ENCODE measurements around the gene RCOR1. TPM values are rescaled to one million over a fixed set of nuclear protein-coding genes. Genes with fewer than 3 reads are reported as not detected.

The RCOR1 gene
- total RNA-seq, 2 donors from 2014 or later = 17.1 to 17.5 TPM

DNA sequence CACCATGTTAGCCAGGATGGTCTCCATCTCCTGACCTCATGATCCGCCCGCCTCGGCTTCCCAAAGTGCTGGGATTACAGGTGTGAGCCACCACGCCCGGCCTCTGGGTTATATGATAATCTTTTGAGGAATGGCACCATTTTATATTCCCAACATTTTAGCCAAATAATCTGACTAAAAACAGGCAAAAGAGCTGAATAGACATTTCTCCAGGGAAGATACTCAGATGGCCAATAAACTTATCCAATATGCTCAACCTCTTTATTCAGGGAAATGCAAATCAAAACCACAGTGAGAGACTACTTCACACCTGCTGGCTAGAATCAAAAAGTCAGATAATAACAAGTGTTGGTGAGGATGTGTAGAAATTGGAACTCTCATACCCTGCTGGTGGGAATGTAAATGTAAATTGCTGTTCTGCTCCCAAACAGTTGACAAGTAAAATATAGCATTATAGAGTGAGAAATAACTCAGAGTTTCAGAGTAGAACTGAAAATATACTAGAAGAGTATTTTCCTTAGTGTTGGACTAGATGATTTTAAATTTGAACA, 80.0 kb downstream of the RCOR1 start:
- Mint-ChIP-seq H3K36me3 (no peaks in the 10 kb centered on the region), H3K9me3 (no peaks in the 10 kb centered on the region), H3K4me1 (ENCODE audit: low read depth in 2 of 2) (peaks cover 2 to 17% of the 10 kb centered on the region in 2 donors), H3K4me3 (no peak overlapping the region), H3K27me3 (no peaks in the 10 kb centered on the region), H3K27ac (no peak overlapping the region)
- DNase-seq (ENCODE audit: low spot score) (no peak), ATAC-seq (no peak)

DNA sequence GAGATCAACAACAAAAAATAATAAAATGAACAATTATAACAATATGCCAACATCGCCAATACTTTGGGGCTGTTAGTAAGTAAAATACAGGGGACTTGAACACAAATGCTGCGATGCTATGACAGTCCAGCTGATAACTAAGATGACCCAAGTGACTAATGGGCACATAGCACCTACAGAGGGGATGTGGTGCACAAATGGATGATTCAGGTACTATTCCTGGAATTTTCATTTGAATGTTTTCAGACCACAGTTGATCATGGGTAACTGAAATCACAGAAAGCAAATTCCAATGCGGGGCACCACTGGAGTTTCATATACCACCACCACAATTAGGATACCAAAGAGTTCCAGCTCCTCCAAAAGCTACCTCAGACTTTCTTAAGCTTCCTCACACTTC, 82.9 kb downstream of the RCOR1 start:
- ATAC-seq = no peak
- no peaks in the 10 kb centered on the region for H3K36me3 Mint-ChIP-seq
- H3K4me1 Mint-ChIP-seq (ENCODE audit: low read depth in 2 of 2) = peaks cover 0 to 10% of the 10 kb centered on the region in 2 donors
- H3K9me3 Mint-ChIP-seq = no peaks in the 10 kb centered on the region
- no peaks in the 10 kb centered on the region for H3K27me3 Mint-ChIP-seq
- no peak overlapping the region for H3K27ac Mint-ChIP-seq
- no peak overlapping the region for H3K4me3 Mint-ChIP-seq
- DNase-seq (ENCODE audit: low spot score) = no peak

DNA sequence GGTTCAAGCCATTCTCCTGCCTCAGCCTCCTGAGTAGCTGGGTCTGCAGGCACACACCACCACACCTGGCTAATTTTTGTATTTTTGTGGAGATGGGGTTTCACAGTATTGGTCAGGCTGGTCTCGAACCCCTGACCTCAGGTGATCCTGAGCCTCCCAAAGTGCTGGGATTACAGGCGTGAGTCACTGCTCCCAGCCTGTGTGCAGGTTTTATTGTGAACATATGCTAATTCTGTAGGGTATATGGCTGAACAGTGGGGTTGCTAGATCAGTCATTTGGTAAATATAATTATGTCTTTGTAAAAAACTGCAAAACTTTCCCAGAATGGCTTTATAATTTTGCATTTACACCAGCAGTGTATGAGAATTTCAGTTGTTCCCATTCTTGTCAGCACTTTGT, 85.9 kb downstream of the RCOR1 start:
- H3K4me3 Mint-ChIP-seq = no peak overlapping the region
- H3K27ac Mint-ChIP-seq = no peak overlapping the region
- H3K4me1 Mint-ChIP-seq (ENCODE audit: low read depth in 2 of 2) = peaks cover 0 to 3% of the 10 kb centered on the region in 2 donors
- H3K27me3 Mint-ChIP-seq = no peaks in the 10 kb centered on the region
- no peaks in the 10 kb centered on the region for H3K9me3 Mint-ChIP-seq
- DNase-seq (ENCODE audit: low spot score) (no peak), ATAC-seq (no peak)
- H3K36me3 Mint-ChIP-seq = no peaks in the 10 kb centered on the region

DNA sequence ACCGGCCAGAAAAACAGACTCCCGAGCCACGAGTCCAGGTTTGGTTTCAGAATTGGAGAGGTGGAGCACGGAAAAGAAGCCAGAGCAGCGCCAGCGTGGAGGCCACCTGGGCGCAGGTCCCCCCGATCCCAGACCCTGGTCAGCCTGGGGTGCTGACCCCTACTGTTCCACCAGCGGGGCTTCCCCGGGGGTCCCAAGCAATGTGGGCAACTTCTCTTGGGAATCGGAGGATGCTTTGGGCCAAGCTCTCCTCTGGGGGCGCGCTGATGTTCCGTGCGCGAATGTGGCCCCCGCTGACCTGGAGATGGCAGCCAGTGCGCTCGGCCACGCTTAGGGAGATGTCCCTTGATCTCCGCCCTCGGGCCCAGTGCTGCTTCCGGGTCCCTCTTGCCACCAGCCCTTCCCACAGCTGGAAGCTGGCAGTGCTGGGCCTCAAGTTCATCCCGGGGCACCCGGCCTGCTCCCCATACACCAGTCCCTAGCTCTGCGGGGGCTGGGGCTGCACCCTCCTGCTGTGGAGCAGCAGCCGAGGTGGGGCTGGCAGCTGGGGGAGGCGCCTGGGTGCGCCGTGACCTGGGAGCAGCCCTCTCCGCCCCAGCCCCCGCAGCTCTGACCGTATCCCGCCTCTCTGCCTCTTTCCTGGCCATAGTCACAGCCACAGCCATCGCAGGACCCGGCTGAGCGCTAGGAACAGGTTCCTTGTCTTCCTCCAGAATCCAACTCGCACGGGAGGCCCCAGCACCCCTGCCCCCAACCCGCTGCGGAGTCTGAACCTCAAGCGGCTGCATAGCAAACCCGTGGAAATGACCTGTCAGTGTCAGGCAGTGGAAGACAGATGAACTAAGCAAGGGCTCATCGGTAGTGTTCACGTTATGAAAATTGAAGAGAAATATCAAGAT, 91.2 kb downstream of the RCOR1 start:
- Mint-ChIP-seq H3K36me3 (no peaks in the 10 kb centered on the region), H3K4me1 (ENCODE audit: low read depth in 2 of 2) (peaks cover 9 to 15% of the 10 kb centered on the region in 2 donors), H3K9me3 (no peaks in the 10 kb centered on the region), H3K4me3 (no peak overlapping the region), H3K27me3 (no peaks in the 10 kb centered on the region), H3K27ac (no peak overlapping the region)
- DNase-seq (ENCODE audit: low spot score) (no peak), ATAC-seq (peak in 1 of 2 donors; percentile 17)

DNA sequence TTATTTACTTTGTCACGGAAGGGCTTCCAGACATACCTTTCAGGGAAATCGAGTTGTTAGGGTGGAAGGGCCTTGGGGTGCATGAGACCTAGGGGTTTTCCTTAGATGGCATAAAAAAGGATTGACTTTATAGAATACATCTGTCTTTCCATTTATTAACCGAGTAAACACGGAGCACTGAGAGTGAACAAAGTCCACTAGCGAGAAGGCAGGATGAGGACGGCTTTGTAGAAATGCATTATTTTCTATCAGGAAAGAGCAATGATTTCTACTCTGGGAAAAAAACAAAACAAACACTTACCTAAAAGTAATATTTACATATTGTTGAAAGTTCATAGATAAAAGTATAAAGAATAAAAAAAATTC, 91.8 kb downstream of the RCOR1 start:
- Mint-ChIP-seq H3K27ac (no peak overlapping the region), H3K4me1 (ENCODE audit: low read depth in 2 of 2) (peaks cover 13 to 15% of the 10 kb centered on the region in 2 donors), H3K9me3 (no peaks in the 10 kb centered on the region), H3K36me3 (no peaks in the 10 kb centered on the region), H3K27me3 (no peaks in the 10 kb centered on the region), H3K4me3 (no peak overlapping the region)
- DNase-seq (ENCODE audit: low spot score) (no peak), ATAC-seq (no peak)

DNA sequence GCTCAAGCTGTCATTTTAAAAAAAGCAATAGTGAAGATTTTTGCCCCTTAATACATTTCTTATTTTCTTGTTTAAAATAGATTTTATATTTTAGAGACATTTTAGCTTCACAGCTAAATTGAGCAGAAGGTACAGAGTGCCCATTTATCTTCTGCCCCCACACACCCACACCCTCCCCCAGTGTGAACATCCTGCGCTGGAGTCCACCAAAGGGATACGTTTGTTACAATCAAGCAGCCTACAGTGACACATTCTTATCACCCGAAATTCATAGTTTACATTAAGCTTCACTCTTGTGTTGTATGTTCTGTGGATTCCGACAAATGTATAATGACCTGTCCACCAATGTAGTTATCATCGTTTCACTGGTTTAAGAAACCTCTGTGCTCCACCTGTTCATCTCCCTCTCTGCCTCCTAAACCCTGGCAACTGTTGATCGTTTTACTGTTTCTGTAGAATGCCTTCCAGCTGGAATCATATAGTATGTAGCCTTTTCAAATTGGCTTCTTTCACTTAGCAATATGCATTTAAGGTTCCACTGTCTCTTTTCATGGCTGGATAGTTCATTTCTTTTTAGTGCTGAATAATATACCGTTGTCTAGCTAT, 93.8 kb downstream of the RCOR1 start:
- H3K4me1 Mint-ChIP-seq (ENCODE audit: low read depth in 2 of 2) = peaks cover 20 to 23% of the 10 kb centered on the region in 2 donors
- H3K4me3 Mint-ChIP-seq = no peak overlapping the region
- no peaks in the 10 kb centered on the region for H3K27me3 Mint-ChIP-seq
- H3K9me3 Mint-ChIP-seq = no peaks in the 10 kb centered on the region
- DNase-seq (ENCODE audit: low spot score) (no peak), ATAC-seq (no peak)
- no peak overlapping the region for H3K27ac Mint-ChIP-seq
- H3K36me3 Mint-ChIP-seq = no peaks in the 10 kb centered on the region

DNA sequence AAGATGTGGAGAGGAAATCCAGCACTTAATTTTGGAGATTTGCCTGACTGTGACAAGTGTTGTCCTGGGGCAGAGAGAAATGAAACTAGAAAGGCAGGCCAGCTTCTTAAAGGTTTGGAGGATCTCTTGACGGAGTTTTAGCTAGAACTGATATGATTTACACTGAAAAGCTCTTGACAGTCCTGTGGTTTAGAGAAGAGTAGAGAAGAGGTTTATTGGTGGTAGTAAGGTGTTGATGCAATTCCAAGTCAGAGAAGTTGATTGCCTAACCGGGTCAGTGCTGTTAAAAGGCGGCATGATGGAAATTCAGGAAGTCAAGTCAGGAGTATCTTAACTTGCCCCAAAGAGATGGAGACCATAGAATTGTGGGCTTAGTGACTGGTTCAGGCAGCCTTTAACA, 95.8 kb downstream of the RCOR1 start:
- ATAC-seq = no peak
- Mint-ChIP-seq H3K36me3 (no peaks in the 10 kb centered on the region), H3K4me3 (no peak overlapping the region), H3K4me1 (ENCODE audit: low read depth in 2 of 2) (peaks cover 23 to 24% of the 10 kb centered on the region in 2 donors), H3K27ac (no peak overlapping the region), H3K9me3 (no peaks in the 10 kb centered on the region), H3K27me3 (no peaks in the 10 kb centered on the region)
- DNase-seq (ENCODE audit: low spot score) = no peak

DNA sequence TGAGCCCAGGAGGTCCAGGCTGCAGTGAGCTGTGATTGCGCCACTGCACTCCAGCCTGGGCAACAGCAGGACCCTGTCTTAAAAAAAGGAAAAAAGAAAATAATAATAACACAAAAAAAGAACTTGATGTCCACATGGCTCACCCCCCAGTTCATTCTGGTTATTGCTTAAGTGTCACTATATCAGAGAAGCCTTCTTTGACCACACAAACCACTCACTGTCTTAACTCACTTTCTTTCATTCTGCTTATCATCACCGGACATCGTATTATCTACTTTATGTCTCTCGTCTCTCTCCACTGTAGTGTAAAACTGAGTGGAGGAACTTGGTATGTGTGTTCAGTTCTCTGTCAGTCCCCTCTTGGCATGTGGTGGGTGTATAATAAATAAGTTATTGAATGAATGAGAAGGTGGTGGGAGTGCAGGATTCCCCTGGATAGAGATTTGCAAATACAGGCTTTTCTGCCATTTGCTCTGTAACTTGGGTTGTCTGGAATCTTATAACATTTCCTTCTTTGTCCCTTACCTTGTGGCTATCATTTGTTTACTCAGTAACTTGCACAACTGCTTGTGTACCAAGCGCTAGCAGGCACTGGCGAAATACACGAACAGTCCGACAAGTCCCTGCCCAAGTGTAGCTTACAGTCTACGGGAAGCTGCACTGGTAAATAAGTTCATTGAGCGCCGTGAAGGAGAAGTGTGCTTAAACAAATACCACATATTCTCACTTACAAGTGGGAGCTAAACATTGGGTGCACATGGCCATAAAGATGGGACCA, 98.2 kb downstream of the RCOR1 start:
- Mint-ChIP-seq H3K4me3 (no peak overlapping the region), H3K36me3 (no peaks in the 10 kb centered on the region)

DNA sequence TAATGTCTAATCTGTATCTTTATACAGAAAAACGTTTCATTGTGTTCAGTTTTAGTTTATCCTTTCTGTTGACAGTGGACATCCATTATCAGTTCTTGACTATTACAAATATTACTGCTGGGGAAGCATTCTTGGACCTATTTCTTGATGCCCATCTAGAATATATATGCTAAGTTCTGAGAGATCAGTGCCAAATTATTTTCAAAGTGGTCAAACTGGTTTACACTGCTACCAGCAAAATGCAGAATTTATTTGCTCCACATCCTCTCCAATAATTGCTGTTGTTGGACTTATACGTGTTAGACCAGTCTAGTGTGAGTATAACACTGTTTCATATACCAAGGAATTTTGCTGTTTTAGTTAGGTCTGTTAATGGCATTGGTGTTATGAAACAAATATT, 99.3 kb downstream of the RCOR1 start:
- Mint-ChIP-seq H3K27ac (no peak overlapping the region), H3K4me3 (no peak overlapping the region), H3K4me1 (ENCODE audit: low read depth in 2 of 2) (peaks cover 18 to 20% of the 10 kb centered on the region in 2 donors), H3K36me3 (no peaks in the 10 kb centered on the region), H3K27me3 (no peaks in the 10 kb centered on the region), H3K9me3 (no peaks in the 10 kb centered on the region)
- ATAC-seq = no peak
- DNase-seq (ENCODE audit: low spot score) = no peak

More for the DNA sequence above, 98.2 kb downstream of the RCOR1 start:
- H3K27me3 Mint-ChIP-seq = no peaks in the 10 kb centered on the region
- peaks cover 20 to 23% of the 10 kb centered on the region in 2 donors for H3K4me1 Mint-ChIP-seq (ENCODE audit: low read depth in 2 of 2)
- DNase-seq (ENCODE audit: low spot score) (no peak), ATAC-seq (peak in 1 of 2 donors; percentile 62)
- H3K27ac Mint-ChIP-seq = no peak overlapping the region
- no peaks in the 10 kb centered on the region for H3K9me3 Mint-ChIP-seq

DNA sequence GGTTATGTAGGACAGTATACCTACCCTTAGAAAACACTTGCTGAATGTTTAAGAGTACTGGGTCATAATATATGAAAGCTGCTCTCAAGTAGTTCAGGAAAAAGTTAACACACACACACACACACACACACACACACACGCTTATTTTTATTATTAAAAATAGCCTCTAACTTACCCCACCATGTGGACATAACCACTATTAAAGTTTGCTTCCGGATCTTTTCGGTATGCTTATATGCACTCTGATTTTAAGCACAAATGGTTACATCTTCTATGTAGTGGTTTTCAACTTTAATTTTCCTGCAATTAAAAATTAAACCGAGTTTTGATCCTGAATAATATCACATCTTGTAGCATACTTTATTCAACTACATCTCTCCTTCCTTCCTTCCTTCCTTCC, 99.9 kb downstream of the RCOR1 start:
- no peaks in the 10 kb centered on the region for H3K36me3 Mint-ChIP-seq
- H3K4me3 Mint-ChIP-seq = no peak overlapping the region
- no peak overlapping the region for H3K27ac Mint-ChIP-seq
- no peak for DNase-seq (ENCODE audit: low spot score)
- no peaks in the 10 kb centered on the region for H3K27me3 Mint-ChIP-seq
- no peaks in the 10 kb centered on the region for H3K9me3 Mint-ChIP-seq
- no peak for ATAC-seq
- H3K4me1 Mint-ChIP-seq (ENCODE audit: low read depth in 2 of 2) = peaks cover 17 to 24% of the 10 kb centered on the region in 2 donors

DNA sequence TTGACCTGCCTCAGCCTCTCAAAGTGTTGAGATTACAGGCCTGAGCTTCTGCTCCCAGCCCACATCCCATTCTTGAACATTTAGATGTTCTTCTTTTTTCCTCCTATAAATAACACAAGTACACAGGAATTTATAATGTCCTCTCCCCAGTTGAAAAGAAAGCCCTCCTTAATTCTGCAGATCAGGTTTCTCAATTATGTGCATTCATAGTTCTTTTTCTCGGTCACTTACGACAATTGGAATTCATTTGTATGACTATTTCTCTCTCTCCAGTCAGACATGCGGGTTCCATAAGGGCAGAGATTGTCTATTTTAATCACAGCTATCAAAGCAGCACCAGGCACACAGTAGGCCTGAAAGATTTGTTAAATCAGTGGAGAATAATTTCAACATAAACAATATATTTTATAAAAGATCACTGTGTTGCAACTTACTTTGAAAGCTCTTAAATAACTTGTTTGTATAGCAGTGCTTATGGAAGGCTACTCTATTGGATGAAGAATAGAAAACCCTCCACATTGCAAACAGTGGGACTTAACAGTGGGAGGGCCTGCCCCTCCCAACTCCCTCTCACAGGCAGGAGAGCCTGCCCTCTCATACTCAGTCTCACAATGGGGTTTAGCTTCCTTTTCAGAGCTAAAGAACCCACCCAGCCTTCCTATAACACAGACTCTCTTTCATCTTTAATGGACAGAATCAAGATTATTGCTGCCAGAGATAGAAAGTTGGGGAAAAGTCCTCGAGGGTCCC, 100.7 kb downstream of the RCOR1 start:
- Mint-ChIP-seq H3K4me1 (ENCODE audit: low read depth in 2 of 2) (peaks cover 12 to 21% of the 10 kb centered on the region in 2 donors), H3K36me3 (no peaks in the 10 kb centered on the region), H3K27me3 (no peaks in the 10 kb centered on the region), H3K4me3 (no peak overlapping the region), H3K9me3 (no peaks in the 10 kb centered on the region), H3K27ac (no peak overlapping the region)
- ATAC-seq (no peak), DNase-seq (ENCODE audit: low spot score) (no peak)

DNA sequence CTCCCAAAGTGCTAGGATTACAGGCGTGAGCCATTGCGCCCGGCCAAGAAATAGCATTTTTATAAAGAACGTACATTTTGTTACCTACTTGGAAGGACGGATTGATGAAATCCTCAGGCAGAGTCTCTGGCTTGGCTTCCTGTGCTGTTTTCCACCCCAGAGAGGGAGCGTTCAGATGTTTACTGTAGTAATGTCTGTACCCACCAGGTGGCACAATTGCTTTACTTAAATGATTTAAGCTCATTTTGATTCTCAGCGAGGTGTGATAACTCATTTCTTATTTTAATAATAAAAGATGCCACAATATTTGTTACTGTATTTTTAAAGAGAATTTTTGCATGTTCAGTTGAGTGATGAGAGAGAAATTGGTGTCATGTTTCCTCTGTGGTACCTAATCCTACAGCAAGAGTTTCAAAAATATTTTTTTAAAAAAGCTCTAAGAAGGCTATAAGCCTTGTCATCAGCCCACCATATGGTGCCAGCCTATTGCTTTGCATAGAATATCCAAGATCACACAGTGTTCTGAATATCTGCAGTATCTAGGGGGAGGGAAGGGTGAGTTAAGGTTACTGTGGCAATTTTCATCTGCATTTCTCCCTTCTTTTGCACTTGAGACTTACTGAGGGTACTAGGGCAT, 102.2 kb downstream of the RCOR1 start:
- H3K4me1 Mint-ChIP-seq (ENCODE audit: low read depth in 2 of 2) = peaks cover 8 to 18% of the 10 kb centered on the region in 2 donors
- no peak overlapping the region for H3K27ac Mint-ChIP-seq
- H3K36me3 Mint-ChIP-seq = no peaks in the 10 kb centered on the region
- DNase-seq (ENCODE audit: low spot score) = peak; percentile 64
- H3K4me3 Mint-ChIP-seq = no peak overlapping the region
- H3K9me3 Mint-ChIP-seq = no peaks in the 10 kb centered on the region
- ATAC-seq = peak in 1 of 2 donors; percentile 53
- no peaks in the 10 kb centered on the region for H3K27me3 Mint-ChIP-seq

DNA sequence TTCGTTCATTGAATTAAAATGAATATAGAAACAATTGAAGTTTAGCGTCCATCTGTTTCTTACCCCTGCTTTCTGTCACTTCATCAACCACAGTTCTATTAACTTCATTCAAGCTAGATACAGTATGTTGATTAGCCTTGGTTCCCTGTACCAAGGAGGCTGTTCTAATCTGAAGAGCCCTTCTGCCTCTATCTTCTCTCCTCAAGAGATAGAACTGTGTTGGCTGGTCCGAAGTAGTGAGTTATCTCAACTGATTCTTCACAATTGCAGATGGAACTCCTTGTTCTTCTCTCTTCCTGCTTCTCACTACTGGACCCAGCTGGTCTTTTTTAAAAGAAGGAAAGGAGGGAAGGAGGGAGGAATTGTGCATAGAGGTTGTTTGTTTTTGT, 102.7 kb downstream of the RCOR1 start:
- H3K9me3 Mint-ChIP-seq = no peaks in the 10 kb centered on the region
- H3K4me1 Mint-ChIP-seq (ENCODE audit: low read depth in 2 of 2) = peaks cover 8 to 18% of the 10 kb centered on the region in 2 donors
- H3K4me3 Mint-ChIP-seq = no peak overlapping the region
- ATAC-seq (no peak), DNase-seq (ENCODE audit: low spot score) (no peak)
- H3K27me3 Mint-ChIP-seq = no peaks in the 10 kb centered on the region
- no peak overlapping the region for H3K27ac Mint-ChIP-seq
- H3K36me3 Mint-ChIP-seq = no peaks in the 10 kb centered on the region
